Activated CD8-positive, alpha-beta memory T cell treated with anti-CD3 and anti-CD28 coated beads for 24 hours (primary cell): ENCODE measurements around the gene FOXS1.
A peak's percentile ranks its signal among the peaks of the same experiment; 100 is the strongest.
"Not testable (repeated sequence)": the region's sequence is repeated elsewhere in the genome, so short reads cannot be mapped to it uniquely, and the experiment has no call there.

ENCODE experiments used
- DNase-seq: peaks from one replicate; pipeline ENCODE4 v3.0.0-alpha.2; 2020

The FOXS1 gene

GRCh38 chr20:31820228-31820627, 25.2 kb downstream of the FOXS1 start:
- DNase-seq, result no peak

DNA sequence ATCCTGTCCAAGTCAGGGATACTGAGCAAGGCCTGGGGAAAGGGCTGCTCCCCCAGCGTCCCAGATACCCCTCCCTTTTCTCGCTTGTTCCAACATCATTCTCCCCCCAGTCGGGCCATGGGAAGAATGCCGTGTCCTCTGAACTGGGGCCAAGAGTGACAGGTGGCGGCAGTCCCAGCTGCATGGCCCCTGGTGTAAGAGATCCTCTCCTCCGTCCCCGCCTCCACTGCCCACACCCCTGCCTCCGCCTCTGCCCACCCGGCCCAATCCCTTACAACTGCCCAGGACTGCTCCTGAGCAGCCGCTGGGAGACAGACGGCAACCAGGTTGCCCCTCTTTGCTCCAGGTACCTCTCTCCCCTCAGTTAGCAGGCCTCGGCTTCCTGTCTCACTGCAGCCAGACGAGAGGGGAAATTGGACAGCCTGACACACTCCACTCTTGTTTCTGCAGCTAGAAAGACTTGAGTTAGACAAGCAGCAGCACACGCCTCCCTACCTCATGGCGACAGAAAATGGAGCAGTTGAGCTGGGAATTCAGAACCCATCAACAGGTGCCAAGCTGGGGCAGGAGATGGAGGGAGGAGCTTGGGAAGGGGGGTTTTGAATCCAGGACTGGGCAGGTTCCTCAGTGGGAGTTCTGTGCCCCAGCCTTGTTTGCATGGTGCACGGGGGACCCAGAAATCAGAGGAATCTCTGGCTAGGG, 26.2 kb downstream of the FOXS1 start, which contains the start of gene MYLK2:
Gene MYLK2 (plus strand): TSS at position 274 of the 702 bp plus-strand sequence. CDS start 225 bp downstream, at position 499.
- DNase-seq, result no peak

DNA sequence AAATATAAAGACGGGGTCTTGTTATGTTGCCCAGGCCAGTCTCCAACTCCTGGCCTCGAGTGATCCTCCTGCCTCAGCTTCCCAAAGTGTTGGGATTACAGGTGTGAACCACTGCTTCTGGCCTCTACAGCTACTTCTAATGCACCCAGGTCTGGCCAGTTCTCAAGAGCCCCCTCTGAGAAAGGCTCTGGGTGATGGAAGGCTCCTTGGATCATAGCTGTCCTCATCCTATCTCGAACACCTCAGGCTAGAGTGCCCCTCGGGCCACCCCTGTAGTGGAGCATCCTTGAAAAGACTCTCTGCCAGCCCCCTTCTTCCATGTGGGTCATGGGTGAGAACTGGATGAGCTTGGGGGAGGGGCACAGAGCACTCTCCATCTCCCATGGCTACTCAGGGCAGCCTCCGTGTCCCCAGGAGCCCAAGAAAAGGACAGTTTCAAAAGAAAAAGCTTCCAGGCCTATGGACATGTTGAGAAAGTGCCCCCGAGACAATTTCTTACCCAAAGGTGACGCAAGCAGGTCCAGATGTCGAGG, 27.0 kb downstream of the FOXS1 start:
- no peak for DNase-seq

- no peak for DNase-seq
Measured at GRCh38 chr20:31817461-31817860, 27.9 kb downstream of the FOXS1 start.

DNA sequence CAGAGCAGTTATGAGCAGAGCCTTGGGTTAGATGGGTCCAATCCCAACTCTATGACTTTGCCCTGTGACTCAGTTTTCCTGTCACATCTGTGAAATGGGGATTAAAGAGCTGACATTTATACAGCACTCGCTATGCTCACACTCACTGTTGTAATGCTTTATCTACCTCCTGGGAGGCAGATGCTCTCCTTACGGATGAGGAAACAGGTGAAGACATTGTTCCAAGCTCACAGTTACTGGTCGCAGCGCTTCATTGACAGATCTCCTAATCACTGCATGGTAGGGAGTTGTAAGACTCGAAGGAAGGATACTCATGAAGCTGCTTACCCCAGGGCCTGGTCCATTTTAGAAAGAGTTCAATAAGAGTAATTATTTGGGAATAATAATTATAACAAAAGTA, 29.2 kb downstream of the FOXS1 start:
- DNase-seq, result no peak

DNA sequence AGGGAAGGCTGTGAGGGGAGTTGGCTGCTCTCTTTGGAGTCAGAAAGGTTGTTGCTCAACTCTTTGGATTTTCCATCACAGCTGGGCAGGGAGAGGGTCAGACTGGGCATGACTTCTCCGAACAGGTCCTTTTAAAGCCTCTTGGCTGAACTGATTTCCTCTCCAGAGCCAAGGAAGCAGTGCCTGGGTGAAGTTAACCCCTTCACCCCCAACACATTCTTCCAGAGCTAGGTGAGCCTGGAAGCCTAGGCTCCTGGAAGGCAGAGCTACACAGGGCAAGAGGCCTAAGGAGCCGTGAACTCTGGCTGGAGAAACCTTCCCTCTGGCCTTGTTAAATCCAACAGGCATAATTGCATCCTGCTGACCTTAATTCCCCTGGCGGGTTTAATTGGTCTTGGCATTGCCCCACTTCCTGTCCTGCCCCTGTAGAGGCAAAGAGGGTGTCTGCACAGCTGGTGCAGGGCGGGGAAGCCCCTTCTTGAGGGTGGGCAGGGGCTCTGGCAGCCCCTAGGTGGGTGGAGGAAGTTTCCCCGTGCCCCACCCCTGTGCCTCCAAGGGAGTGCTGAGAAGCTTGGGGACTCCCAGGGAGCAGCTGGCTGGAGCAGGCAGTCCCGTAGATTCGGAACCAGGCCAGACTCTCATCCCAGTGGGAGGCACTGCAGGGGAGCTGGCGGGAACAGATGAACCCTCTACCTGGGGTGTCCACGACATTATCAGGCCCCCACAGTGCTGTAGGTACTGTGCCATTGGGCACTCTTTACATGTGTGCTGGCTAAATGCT, 29.8 kb downstream of the FOXS1 start:
- no peak for DNase-seq

GRCh38 chr20:31814142-31814541, 31.3 kb downstream of the FOXS1 start:
- not testable (repeated sequence) for DNase-seq

DNA sequence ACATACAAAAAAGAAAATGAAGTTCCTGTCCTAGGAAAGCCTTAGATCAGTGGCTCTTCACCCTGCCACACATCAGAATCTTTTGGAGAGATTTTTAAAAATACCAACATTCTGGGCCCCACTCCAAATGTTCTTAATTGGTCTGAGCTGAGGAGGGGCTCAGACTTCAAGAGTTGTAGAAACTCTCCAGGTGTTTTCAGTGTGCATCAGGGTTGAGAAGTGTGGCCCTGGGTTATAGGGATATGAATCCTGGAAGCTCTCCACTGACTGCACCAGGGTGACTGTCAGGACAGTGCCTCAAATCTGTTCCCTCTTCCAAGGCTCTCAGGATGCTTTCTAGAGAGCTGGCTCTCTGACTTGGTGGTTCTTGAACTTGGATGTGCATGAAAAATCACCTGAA, 31.8 kb downstream of the FOXS1 start:
- DNase-seq, result no peak

DNA sequence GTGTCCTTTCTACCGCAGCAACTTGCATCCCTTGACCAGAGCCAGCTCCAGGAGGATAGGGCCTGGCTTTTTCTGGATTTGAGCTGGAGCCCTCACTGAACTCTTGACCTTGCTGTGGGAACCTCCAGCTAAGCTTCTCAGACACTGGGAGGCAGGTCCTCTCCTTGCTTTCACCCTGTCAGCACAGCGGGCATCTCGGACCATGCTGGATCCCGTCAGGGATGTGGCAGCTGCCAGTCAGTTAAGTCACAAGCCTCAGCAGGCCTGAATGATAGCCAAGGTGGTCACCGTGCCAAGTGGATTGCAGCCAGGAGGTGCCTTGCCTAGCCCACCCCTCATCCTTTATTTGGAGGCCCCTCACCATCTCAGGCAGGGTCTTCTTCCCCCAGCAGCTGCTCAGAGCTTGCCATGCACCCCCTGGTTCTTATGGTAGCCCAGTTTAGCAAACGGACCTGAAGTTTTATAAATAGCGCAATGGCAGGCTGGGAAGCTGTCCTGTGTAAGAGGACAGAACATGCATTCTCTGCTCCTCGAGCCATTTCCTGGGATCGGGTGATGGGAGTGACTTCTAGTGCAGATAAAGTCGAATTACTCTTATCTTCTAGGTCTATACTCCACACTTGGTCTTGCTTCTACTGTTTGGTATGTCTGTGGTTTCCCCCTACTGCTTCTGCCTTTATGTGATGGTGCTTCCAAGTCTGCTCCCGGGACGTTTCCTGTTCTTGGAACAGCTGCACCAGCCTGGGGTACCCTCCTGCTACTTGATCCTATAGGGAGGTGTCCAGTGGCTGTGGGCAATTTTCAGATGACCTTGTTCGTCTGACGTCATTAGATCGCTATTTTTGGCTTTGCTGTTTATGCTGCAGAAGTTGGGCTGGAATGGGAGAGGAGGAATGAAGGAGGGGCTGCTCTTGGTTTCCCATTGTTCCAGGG, 33.3 kb downstream of the FOXS1 start:
- peak; percentile 40 for DNase-seq

- DNase-seq, result peak; percentile 26
Measured at GRCh38 chr20:31811198-31811597, 34.2 kb downstream of the FOXS1 start.

DNA sequence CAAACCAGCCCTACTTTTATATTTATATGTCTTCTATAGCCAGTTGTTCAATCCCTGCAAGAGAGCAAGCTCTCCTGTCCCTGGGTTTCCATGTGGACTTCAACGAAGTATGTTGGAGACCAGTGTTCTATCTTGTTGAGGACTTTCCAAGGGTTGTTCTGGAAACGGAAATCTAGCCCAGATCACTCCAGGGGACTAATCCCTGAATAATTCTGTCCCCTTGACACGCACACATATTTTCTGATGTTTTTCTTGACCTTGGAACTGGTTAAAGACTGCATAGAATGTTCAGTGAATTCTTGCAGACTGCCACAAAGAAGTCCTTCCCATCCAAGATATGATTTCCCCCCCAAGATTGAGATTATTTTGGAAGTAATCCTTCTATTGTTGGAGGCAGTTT, 35.7 kb downstream of the FOXS1 start:
- DNase-seq, result no peak

- no peak for DNase-seq
Measured at GRCh38 chr20:31808481-31808880, 36.9 kb downstream of the FOXS1 start.

DNA sequence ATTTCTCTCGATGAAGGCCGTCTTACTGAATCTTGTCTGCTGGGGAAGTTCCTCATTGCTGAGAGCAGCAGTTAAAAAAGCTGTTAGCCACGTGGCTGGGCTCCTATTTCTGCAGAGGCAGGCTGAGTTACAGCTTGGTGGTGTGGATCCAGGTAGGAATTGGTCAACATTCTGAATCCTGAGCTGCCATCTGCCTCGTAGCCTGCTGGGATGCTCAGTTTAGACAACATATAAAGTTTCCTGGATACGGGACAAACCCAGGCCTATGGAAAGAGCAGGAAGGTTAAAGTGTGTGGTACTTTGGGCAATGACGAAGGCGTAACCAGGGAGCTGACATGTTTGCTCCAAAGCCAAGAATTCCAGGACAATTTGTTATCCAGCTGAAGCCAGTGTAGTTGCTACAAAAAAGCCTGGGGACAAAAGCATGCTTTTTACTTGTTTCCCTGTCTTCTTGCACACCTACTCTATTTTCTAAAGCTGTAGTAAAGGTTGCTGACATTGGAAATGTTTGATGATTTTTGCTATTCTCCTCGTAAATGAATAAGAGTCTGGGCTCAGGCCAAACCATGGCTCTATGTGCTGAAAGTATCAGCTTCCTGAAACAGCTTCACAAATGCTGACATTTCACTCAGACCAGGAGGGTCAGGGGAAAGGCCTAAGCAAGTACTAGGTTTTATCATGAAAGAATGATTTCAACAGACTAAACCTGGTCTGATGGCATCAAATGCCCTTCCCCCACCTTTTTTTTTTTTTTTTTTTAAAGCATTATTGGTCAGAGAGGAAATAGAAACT, 38.6 kb downstream of the FOXS1 start:
- no peak for DNase-seq

GRCh38 chr20:31803552-31804291, 41.7 kb downstream of the FOXS1 start:
- DNase-seq, result no peak

- DNase-seq, result no peak
Measured at GRCh38 chr20:31801508-31801907, 43.9 kb downstream of the FOXS1 start.

DNA sequence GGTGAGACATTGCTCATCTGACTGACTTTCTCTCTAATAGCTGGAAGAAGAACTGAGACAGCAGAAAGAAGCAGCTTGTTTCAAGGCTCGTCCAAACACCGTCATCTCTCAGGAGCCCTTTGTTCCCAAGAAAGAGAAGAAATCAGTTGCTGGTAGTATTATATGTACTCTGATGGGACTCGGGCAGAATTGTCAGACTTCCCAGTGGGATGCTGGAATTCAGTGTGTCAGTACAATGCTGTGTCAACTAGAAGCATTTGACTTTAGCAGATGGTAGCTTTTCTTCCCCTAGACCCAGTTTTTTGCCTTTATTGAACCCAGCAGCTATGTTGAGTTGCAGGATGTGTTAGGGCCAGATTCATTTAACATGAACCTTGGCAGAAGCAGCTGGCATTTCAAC, 48.0 kb downstream of the FOXS1 start:
- DNase-seq, result no peak
